GM18517 (cell line): Measurements from ENCODE around the gene XG.
"Not testable (repeated sequence)": the region's sequence is repeated elsewhere in the genome, so short reads cannot be mapped to it uniquely, and the experiment has no call there.

Experiments used
- ATAC-seq: cut with Tn5 transposase; IDR thresholded peaks from one replicate; pipeline ENCODE4 v1.9.1; 2021; ENCODE audit warnings: mild to moderate bottlenecking, moderate library complexity; ENCODE audit not compliant: unreplicated experiment

The XG gene

GRCh38 chrX:2751874-2752300 lies at the start of gene XG:
Gene XG, plus strand, starts transcription at chrX:2752040. Its CDS starts 235 bp downstream, at chrX:2752275.
- not testable (repeated sequence) for ATAC-seq

GRCh38 chrX:2703991-2704369 lies 47.9 kb upstream of the XG start:
- no peak for ATAC-seq

GRCh38 chrX:2705046-2705832 lies 46.6 kb upstream of the XG start:
- ATAC-seq, result no peak

- peak; percentile 95 for ATAC-seq
Observed at GRCh38 chrX:2707334-2707760, 44.5 kb upstream of the XG start.

GRCh38 chrX:2708021-2708420 lies 43.8 kb upstream of the XG start:
- no peak for ATAC-seq

GRCh38 chrX:2708592-2709188 lies 43.1 kb upstream of the XG start:
- no peak for ATAC-seq

- no peak for ATAC-seq
Observed at GRCh38 chrX:2709556-2709955, 42.3 kb upstream of the XG start.

- ATAC-seq, result no peak
Observed at GRCh38 chrX:2710041-2710840, 41.6 kb upstream of the XG start.

GRCh38 chrX:2711441-2711840 lies 40.4 kb upstream of the XG start:
- ATAC-seq, result no peak

- no peak for ATAC-seq
Observed at GRCh38 chrX:2712428-2712827, 39.4 kb upstream of the XG start.

GRCh38 chrX:2712890-2713840 lies 38.7 kb upstream of the XG start:
- ATAC-seq, result no peak

GRCh38 chrX:2714551-2714950 lies 37.3 kb upstream of the XG start:
- ATAC-seq, result no peak

- ATAC-seq, result no peak
Observed at GRCh38 chrX:2715066-2715600, 36.7 kb upstream of the XG start.

- ATAC-seq, result no peak
Observed at GRCh38 chrX:2717312-2717711, 34.5 kb upstream of the XG start.

GRCh38 chrX:2718821-2719220 lies 33.0 kb upstream of the XG start:
- ATAC-seq, result no peak

- ATAC-seq, result no peak
Observed at GRCh38 chrX:2719774-2720447, 31.9 kb upstream of the XG start.

- ATAC-seq, result no peak
Observed at GRCh38 chrX:2723286-2723879, 28.5 kb upstream of the XG start.

GRCh38 chrX:2727264-2727663 lies 24.6 kb upstream of the XG start:
- ATAC-seq, result not testable (repeated sequence)

- no peak for ATAC-seq
Observed at GRCh38 chrX:2732076-2732475, 19.8 kb upstream of the XG start.
